ENCODE data around the gene IL17B. TPM values are rescaled to one million over a fixed set of nuclear protein-coding genes. Genes with fewer than 3 reads are reported as not detected.

The IL17B gene
- total RNA-seq, 1 donor = not detected

DNA sequence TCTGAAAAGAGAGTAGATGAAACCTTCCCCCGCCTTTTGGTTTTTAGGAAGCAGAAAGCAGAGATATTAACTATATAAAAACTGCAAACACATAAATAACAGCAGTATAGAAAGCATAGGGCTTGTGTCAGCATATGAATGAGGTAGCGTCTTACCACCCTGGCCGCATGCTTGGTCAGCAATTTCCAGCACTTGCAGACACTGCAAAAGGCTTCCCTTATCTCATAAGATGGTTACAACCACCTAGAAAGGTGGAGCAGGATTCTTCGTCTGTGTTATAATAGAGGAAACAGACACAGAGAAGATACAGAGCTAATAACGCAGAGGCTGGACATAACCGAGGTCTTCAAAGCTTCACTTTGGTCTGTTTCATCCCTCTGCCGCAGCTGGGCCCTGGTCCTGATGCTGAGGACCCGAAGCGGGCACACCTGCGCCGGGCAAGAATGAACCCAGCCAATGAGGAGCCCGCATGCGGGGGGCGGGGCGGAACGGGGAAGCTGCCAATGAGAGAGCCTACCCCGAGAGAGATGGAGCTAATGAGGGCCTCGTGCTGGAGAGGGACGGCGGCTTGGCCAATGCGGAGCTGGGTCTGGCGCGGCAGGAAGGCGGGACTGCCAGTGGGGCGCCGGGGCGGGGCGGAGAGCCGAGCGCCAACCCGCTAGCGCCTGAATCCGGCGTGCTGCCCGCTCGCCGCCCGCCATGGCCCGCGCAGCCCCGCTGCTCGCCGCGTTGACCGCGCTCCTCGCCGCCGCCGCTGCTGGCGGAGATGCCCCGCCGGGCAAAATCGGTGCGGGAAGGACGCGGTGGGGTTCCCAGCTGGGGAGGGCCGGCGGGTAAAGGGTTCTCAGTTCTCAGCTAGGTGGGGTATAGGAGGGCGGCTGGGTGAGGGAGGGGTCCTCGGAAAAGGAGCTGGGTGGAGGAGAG, 21.5 kb downstream of the IL17B start, which contains the start of gene PCYOX1L:
Gene PCYOX1L, plus strand, starts transcription at position 677 of the 924 bp plus-strand sequence. Its CDS starts 23 bp downstream, at position 700.
- no peak for TF ChIP-seq CTCF (IDR thresholded peaks at IDR 0.05; ENCODE audit: insufficient read depth, low read length)
- peak; percentile 91 for DNase-seq (ENCODE audit: low read depth)
- H3K4me3 ChIP-seq (ENCODE audit: low read depth, low read length) = peak within 1 kb of the TSS; percentile 83

- TF ChIP-seq CTCF (IDR thresholded peaks at IDR 0.05; ENCODE audit: insufficient read depth, low read length) = no peak
- DNase-seq (ENCODE audit: low read depth) = no peak
Measured at GRCh38 chr5:149356391-149356790, 22.7 kb downstream of the IL17B start.

DNA sequence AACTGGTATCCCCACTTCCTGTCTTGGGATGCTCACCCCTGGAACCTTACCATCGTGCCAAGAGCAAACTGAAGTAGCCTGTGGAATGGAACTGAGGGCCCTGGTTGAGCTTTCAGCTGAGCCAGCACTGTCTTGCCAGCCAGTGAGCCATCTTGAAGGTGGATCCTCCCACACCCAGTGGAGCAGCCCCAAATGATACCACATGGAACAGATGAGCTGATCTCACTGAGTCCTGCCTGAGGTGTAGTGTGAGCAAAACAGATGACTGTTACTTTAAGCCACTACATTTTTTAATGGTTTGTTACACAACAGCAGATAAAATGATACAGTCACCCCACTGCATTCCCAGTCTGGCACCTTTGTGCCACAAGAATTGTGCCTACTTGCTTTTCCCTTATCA, 23.4 kb downstream of the IL17B start:
- no peak overlapping the region for H3K4me3 ChIP-seq (ENCODE audit: low read depth, low read length)
- DNase-seq (ENCODE audit: low read depth) = no peak
- TF ChIP-seq CTCF (IDR thresholded peaks at IDR 0.05; ENCODE audit: insufficient read depth, low read length) = no peak

More at GRCh38 chr5:149356391-149356790, 22.7 kb downstream of the IL17B start:
- H3K4me3 ChIP-seq (ENCODE audit: low read depth, low read length) = no peak overlapping the region

DNA sequence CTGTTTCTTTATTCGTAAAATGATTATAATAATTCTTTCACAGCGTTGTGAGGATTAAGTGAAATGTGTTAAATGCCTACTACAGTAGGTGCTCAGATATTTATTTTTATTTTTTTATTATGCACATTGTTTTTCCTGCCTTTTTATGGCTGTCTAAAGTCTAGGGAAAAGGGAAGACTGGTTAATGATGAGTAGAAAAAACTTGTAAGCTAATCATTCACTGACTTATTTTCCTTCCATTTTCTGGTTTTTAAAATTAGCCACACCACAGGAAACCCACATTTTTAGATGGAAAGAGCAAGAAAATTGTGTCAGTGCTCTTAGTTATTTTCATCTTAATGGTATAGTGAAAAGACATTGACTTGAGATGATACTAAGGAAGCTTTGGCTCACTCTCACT, 25.2 kb downstream of the IL17B start:
- no peak for DNase-seq (ENCODE audit: low read depth)
- H3K4me3 ChIP-seq (ENCODE audit: low read depth, low read length) = no peak overlapping the region
- no peak for TF ChIP-seq CTCF (IDR thresholded peaks at IDR 0.05; ENCODE audit: insufficient read depth, low read length)

DNA sequence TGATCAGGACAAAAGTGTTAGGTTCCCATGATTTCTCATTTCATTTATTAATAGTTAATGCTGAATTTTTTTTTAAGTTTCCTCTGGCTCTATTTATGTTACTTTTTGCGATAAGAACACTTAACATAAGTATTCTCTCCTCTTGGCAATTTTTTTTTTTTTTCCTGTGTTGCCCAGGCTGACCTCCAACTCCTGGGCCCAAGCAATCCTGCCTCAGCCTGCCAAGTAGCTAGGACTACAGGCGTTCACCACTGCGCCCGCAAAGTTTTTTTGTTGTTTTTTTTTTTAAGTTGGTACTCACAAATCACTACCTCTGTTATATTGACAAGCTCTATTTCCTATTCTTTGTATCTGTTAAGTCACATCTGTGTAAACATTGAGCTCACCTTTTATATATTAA, 26.9 kb downstream of the IL17B start:
- no peak for TF ChIP-seq CTCF (IDR thresholded peaks at IDR 0.05; ENCODE audit: insufficient read depth, low read length)
- no peak for DNase-seq (ENCODE audit: low read depth)
- H3K4me3 ChIP-seq (ENCODE audit: low read depth, low read length) = no peak overlapping the region

DNA sequence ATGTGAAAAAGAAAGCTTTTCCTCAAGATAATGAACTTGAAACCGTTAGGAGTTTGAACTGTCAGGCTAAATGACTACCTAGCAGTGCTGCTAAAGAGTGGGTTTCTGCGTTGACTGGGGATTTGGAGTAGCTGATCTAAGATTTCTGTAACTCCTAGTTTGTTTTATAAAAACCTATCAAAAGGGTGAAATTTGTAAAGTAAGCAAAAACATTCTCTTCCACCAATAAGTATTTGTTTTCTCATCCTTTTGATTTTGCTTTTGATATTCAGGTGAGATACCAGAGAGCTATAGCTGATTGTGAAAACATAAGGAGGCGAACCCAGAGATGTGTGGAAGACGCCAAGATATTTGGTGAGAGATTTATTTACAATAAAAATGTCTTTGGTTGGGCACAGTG, 29.7 kb downstream of the IL17B start:
- no peak for TF ChIP-seq CTCF (IDR thresholded peaks at IDR 0.05; ENCODE audit: insufficient read depth, low read length)

More for the DNA sequence above, 29.7 kb downstream of the IL17B start:
- no peak for DNase-seq (ENCODE audit: low read depth)
- no peak overlapping the region for H3K4me3 ChIP-seq (ENCODE audit: low read depth, low read length)

All from fibroblast of the aortic adventitia (primary cell).